Glomerular endothelial cell (primary cell): ENCODE measurements around the gene METTL26. TPM values are rescaled to one million over a fixed set of nuclear protein-coding genes. Genes with fewer than 3 reads are reported as not detected.

Source experiments
- DNase-seq: peaks from one replicate; pipeline ENCODE4 v3.0.0-alpha.2; 2011; ENCODE audit warnings: low read depth, low spot score; ENCODE audit errors: extremely low read depth
- total RNA-seq: library from RNA; depleted of rRNA; stranded (reverse); fragments of >200 nt; gene quantifications from 2 replicates; pipeline ENCODE4 v1.2.3, GENCODE V29; 2015

Gene METTL26
- total RNA-seq, 1 donor from 2014 or later, result 163 TPM

DNA sequence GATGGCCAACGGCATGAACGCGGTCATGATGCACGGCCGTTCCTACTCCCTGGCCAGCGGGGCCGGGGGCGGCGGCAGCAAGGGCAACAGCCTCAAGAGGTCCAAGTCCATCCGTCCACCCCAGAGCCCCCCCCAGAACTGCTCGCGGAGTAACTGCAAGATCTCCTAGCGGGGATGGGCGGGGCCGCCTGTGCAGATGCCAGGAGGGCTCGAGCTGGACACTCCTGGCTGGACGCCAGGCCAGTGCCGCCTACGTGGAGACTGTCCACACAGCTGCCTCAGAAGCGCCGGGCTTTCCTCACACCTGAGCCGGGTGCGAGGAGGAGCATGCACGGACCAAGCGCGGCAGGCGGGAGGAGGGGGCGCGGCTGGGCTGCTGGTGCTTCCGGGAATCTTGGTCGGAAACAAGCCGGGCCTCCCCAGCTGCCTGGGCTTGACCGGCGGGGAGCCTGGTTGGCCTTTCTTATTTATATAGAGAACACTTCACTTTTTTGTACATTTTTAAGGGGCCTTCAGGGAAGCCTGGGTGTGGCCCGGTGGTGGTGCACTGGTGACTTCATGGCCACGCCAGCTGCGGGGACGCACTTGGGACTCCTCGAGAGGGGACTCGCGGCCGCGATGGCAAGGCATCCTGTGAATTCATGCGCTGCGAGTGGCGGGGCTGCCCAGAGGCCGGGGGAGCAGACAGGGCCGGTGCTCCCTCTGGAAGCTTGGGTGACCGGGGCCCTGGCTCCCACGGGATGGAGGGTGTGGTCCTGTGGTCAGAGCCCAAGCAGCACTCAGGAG is 8.5 kb downstream of the METTL26 start:
- DNase-seq, result no peak

DNA sequence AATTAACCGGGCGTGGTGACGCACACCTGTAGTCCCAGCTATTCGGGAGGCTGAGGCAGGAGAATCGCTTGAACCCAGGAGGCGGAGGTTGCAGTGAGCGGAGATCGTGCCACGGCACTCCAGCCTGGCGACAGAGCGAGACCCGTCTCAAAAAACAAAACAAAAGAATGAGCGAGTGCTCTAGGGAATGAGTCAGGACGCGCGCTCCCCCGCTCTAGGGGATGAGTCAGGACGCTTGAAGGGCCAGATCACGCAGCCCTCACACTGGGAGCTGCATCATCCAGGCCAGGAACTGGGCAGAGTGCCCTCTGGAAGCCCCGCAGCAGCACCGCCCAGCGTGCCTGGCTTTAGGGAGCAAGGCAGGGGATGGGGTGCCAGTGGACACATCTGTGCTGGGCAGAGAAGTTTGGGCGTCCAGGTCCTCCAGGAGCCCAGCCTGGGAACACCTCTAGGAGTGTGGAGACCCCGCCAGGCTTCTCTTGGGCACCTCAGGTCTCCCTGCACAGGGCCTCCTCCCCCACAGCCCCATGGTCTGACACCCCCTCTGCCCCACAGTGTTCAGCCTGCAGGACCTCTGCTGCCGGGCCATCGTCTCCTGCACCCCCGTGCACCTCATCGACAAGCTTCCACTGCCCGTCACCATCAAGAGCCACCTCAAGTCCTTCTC is 9.2 kb downstream of the METTL26 start:
- DNase-seq, result peak; percentile 42

DNA sequence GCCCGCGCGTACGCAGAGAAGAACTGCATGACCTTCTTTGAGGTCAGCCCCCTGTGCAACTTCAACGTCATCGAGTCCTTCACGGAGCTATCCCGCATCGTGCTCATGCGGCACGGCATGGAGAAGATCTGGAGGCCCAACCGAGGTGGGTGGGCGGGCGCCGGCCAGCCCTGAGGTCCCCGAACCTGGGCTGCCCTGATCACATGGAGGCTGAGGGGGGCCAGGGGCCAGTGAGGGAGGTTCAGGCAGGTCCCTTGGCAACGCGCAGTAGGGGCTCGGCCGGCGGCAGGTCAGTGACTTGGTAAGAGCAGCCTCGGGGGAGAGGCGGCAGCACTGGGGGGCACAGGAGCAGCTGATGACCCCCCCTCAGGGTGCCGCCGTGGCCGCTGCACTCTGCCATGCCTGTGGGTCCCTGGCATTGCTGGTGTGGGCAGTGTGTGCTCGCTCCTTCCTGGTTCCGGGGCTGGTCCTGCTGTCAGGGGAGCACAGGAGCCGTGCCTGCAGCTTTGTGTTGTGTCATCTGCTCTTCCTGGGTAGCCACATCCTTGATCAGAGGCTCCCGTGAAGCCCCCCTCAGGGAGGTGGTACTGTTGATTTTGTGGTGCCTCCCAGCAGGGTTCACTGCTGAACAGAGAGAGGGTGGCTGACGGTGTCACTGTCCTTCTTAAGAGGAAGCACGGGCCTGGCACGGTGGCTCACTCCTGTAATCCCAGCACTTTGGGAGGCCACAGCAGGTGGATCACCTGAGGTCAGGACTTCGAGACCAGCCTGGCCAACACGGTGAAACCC is 9.9 kb downstream of the METTL26 start:
- no peak for DNase-seq

DNA sequence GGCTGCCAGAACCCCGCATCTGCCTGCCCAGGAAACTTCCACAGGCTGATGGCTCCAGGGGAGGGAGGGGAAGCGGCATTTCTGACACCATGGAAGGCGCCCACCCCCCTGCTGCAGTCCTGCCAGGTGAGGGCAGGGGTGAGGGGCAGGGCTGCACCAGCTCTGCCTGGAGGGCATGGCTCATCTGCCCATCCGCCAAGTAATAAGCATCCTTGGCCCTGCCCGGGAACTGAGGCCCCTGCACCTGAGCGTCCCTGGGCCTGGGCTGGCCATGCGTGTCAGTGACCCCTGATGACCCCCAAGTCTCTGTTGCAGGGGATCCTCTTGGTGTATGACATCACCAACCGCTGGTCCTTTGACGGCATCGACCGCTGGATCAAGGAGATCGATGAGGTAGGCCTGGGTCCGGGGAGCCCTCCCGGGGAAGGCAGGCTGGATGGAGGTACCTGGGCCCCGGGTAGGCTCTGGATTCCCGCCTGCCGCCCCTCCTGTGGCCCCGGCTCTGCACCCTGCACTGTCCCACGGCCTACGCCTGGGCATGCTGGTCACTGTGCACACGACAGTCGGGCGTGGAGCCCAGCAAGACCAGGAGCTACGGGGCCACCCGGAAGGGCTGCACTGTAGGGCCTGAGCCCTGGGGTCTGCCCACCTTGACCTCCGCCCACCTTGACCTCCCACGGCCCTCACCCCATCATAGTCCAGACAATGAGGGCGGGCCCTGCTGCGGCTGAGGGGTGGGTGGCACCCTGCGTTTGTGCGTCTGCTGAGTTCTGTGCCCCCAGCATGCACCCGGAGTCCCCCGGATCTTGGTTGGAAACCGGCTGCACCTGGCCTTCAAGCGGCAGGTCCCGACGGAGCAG is 10.8 kb downstream of the METTL26 start:
- no peak for DNase-seq

DNA sequence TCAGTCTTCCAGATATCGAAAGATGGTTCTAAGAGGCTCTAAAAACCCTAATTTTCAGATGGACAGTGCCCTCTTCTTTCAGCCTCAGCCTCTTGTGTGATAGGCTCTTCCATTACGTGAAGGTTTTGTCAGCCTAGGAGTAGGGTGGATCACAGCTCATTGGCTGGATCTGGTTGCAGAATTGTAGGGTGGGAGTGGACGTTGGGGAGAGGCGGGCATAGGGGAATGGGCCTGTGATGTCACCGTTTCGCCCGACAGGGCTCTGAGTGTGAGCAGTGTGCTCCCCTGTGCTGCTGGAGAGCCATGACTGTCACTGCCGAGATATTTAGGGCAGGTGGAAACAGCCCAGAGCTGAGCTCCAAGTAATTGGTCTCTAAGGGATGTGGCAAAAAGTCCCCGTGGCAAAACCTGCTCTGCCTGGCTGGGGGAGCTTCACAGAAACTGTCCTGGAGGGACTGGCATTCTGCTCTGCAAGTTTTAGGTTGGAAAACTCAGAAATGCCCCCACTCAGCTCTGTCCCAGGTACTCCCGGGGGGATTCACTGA is 11.5 kb downstream of the METTL26 start:
- no peak for DNase-seq

DNA sequence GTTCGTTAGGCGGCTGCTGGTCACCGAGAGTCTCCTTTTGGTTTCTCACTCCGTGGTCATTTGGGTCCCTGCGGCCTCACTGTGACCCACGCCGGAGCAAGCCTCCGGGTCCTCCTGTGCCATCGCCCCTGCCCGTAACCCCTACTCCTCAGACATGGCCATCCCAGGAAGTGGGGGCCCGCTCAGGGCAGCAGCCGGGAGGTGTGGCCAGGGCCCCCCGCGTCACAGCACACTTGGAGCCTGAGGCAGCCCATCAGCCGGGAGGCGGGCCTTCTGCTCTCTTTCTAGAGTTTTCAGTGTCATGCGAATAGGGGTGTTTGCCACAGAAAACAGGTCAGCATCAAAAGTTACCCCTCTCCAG is 13.2 kb downstream of the METTL26 start:
- DNase-seq, result no peak

DNA sequence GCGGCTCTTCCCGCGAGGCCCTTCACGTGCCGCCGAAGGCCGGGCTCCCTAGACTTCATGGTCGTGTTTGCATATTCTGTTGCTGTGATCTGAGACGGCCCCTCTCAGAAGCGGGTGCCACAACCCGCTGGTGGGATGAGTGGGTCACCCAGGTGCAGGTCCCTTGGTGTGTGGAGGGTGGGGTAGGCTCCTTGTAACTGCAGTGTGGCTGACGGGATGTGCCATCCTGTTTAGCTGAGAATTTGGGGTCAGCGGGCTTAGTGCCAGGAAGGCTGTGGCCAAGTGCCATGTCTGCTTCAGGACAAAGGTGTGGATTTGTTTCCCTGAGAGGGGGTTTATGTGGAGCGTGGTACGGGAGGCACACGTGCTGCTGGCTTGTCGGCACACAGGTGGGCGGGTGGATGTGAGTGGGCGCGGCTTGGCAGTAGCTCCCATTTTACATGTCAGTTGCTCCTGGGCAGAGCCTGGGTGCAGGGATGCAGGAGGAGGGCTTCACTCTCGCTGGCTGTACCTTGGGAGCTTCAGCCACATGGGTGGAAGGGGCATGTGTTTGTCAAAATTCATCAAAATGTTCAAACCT is 14.5 kb downstream of the METTL26 start:
- no peak for DNase-seq

DNA sequence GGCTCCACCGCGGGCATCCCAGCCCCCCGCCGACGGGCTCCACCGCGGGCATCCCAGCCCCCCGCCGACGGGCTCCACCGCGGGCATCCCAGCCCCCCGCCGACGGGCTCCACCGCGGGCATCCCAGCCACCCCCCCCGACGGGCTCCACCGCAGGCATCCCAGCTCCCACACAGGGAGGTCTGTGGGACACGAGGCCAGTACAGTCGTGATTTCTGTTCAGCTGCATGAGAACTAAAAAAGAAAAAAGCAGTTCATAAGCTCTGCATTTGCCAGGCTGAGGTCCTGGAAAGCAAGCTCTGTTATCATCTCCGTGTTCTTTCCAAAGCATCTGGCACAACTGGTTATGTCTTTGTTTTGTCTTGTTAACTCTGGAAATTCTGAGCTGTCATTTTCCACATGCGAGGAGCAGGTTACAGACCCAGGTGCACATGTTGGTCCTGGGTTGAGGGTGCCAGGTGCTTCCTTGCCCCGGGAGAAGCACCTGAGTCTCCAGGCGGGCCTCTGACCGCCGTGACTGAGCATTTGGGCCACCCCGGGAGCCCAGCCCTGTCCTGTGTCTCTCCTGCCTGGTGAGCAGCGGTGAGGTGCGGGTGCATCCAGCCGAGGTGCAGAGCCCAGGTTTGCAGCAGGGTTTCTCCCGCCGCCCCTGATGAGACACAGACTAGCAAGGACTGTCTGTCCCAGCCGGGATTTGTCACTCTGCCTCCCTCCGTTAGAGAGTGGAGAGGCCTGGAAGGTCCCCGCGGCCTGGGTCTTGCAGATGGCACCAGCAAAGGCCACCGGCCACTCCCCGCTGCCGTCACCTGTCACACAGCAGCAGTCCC is 15.2 kb downstream of the METTL26 start:
- DNase-seq, result no peak

DNA sequence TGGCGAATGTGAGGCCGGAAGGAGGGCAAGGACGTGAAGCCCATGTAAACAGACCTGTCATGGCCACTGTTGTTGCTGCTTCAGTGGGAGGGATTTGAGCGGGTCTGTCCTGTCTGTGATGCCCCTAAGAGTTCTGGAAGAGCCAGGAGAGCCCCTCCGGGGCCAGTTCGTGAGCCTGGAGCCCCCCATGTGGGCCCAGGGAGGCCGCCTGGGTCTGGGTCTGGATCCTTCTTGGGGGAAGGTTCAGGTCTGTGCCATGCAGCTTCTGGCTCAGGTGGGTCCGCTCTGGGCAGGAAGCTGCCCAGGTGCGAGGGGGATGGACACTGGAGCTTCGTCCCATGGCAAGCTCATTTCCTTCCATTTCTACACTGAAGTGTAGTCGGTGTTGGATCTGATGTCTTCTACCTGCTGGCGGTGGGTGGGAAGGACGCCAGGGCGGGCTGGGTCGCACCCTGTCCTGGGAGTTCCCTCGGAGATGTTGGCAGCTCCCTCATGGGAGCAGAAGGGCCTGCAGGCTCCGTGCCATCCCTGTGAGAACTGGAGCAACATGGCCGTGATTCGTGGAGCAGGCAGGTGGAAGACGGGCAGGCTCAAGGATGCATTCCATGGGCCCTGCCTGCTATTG is 16.5 kb downstream of the METTL26 start:
- no peak for DNase-seq

DNA sequence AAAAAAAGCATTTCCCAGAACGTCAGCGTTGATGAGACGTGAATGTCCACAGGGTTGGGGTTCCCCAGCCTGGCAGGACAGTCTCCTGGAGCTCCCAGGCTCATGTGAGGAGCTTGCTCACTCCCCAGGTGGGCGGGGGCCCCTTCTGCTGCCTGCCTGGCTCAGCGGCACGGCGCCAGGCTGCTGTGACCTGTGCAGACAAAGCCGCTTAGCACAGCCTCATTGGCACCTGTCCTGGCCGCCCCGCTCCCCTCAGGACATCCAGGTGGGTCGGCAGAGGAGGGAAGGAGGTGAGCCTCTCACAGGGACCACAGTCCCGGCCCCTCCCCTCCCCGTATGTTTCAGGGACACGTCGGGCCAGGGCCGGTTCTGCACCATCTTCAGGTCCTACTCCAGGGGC is 18.2 kb downstream of the METTL26 start:
- no peak for DNase-seq

DNA sequence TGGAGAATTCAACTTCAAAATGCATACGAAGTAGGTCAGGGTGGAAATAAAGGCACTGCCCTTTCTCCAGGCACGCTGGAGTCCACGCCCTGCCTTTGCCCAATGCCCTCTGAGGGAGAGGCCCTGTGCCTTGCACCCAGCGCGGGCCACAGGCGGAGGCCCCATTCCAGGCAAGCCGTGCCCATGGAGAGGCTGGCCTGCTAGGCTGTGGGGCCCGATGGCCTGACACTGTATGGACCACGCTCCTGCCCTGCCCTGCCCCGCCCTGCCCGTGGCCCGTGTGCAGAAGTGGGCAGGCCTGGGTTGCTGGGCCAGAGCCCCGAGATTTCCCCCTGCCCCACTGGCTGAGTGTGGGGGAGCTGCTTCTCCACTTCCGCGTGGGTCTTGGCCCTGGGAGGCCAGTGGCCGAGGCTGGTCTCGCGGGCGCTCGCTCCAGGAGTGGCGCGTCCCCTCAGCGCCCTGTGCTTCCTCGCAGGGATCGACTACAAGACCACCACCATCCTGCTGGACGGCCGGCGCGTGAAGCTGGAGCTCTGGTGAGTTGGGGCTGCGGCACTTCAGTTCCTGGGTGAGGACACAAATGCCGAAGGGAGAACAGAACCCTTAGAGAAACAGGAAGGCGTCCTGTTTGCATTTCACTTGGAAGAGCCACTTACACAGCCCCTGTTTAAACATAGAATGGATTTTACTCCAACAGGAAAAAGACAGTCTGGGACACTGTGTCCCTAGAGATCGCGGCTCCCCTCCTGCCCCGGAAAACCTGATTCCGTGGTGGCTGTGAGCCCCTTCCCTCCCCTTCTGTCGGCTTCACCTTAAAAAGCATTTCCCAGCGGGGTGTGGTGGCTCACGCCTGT is 19.1 kb downstream of the METTL26 start:
- DNase-seq, result no peak

DNA sequence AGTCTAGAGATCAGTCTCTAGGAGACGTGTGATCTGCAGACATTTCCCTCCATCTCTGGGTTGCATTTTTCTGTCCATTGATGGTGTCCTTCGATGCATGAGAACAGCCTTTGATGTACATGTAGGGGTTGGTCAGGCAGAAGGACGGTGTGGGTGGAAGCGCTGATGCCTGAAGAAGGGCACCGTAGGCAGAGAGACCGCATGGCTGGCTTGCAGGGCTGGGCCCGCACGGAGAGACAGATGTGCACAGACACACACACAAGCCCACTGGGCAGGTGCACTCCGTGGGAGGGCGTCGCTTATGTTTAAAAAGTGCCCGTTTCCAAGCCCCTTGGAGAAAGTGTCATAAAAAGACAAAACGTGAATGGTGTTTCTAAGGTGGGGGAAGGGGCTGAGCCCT is 21.0 kb downstream of the METTL26 start:
- DNase-seq, result no peak

DNA sequence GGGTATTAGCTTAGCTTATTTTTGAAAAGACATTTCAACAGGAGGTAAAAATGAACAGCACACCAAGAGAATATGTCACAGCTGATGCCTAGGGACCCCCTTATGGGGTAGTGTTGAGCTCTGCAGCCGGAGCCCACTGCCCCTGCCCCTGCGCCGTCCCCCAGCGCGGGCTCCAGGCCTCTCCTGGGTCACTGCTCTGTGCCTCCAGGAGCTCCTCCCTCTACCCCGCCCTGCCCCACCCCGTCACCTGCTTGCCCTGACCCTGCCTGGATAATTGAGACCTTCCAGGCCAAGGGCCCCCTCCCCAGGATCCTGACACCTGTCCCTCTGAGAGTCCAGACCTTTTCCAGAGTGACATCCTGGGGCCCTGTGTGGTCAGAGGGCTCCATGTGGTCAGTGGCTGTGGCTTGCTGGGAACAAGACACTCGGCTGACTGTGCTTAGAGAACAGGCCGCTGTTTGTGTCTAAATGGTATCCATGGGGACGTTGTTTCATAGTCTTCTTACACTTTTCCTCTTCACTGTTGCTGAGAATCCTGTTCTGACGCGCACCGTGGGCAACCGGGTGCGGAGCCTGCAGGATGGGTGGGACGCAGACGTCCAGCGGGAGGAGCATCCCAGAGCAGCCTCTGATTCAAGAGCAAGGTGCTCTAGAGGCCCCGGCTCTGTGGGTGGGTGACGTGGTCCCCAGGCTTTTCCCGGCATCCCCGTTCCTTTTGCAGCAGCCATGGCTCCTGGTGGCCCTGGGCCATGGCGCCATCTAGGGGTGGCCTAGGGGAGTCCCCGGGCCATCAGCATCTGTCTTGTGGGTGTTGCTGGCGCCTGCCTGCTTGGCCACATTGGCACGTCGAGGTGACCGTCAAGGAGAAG is 25.4 kb downstream of the METTL26 start:
- no peak for DNase-seq

DNA sequence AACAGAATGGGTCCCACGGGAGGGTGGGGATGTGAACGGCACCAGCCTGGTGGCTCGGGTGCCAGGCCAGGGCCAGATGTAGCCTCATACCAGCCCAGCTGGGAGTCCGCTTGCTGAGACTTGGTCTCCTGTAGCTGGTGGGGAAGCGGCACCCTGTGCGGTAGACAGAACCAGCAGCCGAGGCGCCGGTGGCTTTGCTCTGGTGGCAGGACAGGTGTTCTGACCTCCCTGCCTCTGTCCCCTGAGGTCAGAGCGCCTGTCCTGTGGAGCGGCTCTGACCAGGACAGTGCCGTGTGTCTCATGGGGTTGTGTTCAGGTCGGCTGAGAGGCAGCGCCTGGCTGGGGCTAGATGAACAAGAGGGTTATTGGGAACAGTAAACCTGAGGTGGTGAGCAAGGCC is 26.1 kb downstream of the METTL26 start:
- DNase-seq, result no peak

DNA sequence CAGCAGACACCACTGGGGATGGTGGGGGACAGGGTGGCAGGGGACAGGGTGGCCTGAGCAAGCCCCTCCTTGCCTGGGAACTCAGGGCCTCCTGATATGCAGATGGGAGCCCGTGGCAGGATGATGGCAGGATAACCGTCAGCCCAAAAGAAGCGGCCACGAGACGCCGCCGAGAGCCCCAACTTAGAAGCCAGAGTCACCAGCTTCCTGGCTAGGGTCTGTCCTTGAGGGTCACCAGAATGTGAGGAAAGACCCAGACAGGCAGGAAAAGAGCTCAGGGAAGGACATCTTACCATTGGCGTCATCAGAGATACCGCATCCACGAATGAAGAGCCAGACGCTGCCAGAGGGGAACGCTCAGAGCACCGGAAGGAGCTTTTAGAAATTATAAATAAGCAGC is 26.8 kb downstream of the METTL26 start:
- no peak for DNase-seq

DNA sequence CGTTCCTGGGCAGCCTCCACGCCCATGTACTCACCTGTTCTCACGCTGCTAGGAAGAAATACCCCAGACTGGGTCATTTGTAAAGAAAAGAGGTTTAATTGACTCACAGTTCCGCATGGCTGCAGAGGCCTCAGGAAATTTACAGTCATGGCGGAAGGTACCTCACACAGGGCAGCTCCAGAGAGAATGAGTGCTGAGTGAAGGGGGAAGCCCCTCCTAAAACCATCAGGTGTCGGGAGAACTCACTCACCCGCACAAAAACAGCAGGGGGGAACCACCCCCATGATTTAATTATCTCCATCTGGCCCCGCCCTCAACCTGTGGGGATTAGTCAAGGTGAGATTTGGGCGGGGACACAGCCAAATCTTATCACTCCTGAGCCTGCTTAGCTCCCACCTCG is 28.1 kb downstream of the METTL26 start:
- no peak for DNase-seq
